Naive thymus-derived CD8-positive, alpha-beta T cell (primary cell): Measurements from ENCODE around the gene SULT6B1. TPM values are rescaled to one million over a fixed set of nuclear protein-coding genes. Genes with fewer than 3 reads are reported as not detected.
"Not testable (repeated sequence)": the region's sequence is repeated elsewhere in the genome, so short reads cannot be mapped to it uniquely, and the experiment has no call there.

Source experiments
- ATAC-seq, 2 donors: fragments of 150-1000 bp; cut with Tn5 transposase in 1 of 2; sonication (Bioruptor Pico), chemical (Tn5 transposase) in 1 of 2; 1 replicate in 1 of 2; 2 replicates in 1 of 2; pipeline ENCODE4 v1.10.0; 2021; ENCODE audit warnings: mild to moderate bottlenecking in 2 of 2, moderate library complexity in 2 of 2
- POLR2A ChIA-PET: fragments of 350-600 bp; sonication (Branson Sonifier 250); formaldehyde crosslinking; loops from one replicate; lab custom pipeline; 2021; ENCODE audit warnings: antibody characterized with exemption; lab: Charles Lee
- DNase-seq, 10 donors: peaks; one replicate each; pipeline versions ENCODE4 v3.0.0 to v3.0.0-alpha.2; 2020 to 2022
- H3K27ac Mint-ChIP-seq, 10 donors: one replicate each; pipeline ENCODE4 v1.8.0; 2020 to 2022; ENCODE audit warnings: mild to moderate bottlenecking in 10 of 10, mixed read lengths in 10 of 10, moderate library complexity in 4 of 10, inconsistent platforms in 1 of 10
- H3K27me3 Mint-ChIP-seq, 5 donors: one replicate each; pipeline ENCODE4 v1.8.0; 2021 to 2022; ENCODE audit warnings: mixed read lengths in 5 of 5
- H3K36me3 Mint-ChIP-seq, 3 donors: one replicate each; pipeline ENCODE4 v1.8.0; 2020 to 2022; ENCODE audit warnings: mixed read lengths in 3 of 3, mild to moderate bottlenecking in 2 of 3, inconsistent platforms in 1 of 3
- H3K4me1 Mint-ChIP-seq, 4 donors: one replicate each; pipeline ENCODE4 v1.8.0; 2021 to 2022; ENCODE audit warnings: mixed read lengths in 4 of 4
- H3K4me3 Mint-ChIP-seq, 10 donors: one replicate each; pipeline ENCODE4 v1.8.0; 2020 to 2022; ENCODE audit warnings: mild to moderate bottlenecking in 10 of 10, mixed read lengths in 10 of 10, moderate library complexity in 6 of 10, inconsistent platforms in 1 of 10
- H3K9me3 Mint-ChIP-seq, 9 donors: one replicate each; pipeline ENCODE4 v1.8.0; 2020 to 2022; ENCODE audit warnings: mixed read lengths in 9 of 9, mild to moderate bottlenecking in 3 of 9, inconsistent platforms in 1 of 9, moderate library complexity in 1 of 9
- polyA plus RNA-seq, 3 donors: library from polyadenylated mRNA; unstranded; fragments of 300-500 nt; fragmentation: Illumina TruSeq; gene quantifications; one replicate each; pipeline ENCODE4 v1.2.3, GENCODE V29; 2021
- total RNA-seq, 8 experiments: library from RNA in 2 of 8; stranded (reverse) in 2 of 8; gene quantifications; one replicate each; pipeline ENCODE4 v1.2.3 and lab custom pipeline; 2021 to 2026

The SULT6B1 gene
- total and polyA plus RNA-seq, 5 experiments from 2014 or later, result not detected

DNA sequence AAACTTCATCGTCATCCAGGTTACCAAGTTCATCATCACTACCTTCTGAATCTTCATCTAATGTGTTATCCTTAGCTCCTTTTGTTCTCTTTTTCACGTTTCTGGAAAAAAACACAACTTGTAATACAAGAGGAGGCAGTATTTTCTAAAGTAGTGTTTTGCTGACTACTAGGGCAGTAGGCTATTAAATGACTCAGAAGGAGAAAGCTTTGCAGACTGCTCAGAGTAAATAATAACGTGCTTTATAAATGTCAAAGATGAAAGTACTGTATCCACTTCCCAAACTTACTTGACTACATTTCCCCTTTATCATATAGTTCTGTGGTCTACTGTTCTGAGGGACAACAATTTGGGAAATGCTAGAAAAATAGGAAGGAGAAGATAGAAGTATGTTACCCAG lies 23.5 kb upstream of the SULT6B1 start:
- H3K9me3 Mint-ChIP-seq, result peaks cover 12 to 41% (median 25%) of the 10 kb centered on the region in 9 donors
- DNase-seq (no peak), ATAC-seq (no peak)
- peaks cover 2 to 26% (median 14%) of the 10 kb centered on the region in 4 donors for H3K4me1 Mint-ChIP-seq
- H3K36me3 Mint-ChIP-seq, result peaks cover 52 to 90% (median 68%) of the 10 kb centered on the region in 3 donors
- peak overlapping the region in 4 of 10 donors; percentile 1 to 55 (median 18) for H3K27ac Mint-ChIP-seq
- H3K27me3 Mint-ChIP-seq, result no peaks in the 10 kb centered on the region
- POLR2A ChIA-PET, result no interaction called here
- no peak overlapping the region for H3K4me3 Mint-ChIP-seq

DNA sequence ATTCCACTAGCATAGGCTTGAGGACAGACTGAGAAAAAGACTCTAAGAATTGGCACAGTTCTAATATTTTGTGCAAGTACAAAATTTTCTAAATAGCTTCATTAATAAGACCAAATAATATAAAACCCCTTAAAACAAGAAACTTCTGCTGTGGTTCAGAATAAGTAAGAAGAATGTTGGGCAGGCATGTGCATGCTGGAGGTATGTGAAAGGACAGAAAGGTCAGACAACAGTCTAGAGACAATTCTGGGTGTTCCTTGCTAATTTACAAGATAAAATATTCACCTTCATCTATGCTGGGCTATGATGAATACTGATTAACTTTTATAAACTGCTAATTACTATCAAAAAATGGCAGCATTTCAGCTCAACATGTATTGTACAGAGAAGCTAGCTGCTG lies 22.7 kb upstream of the SULT6B1 start:
- POLR2A ChIA-PET, result no interaction called here
- no peak for DNase-seq
- H3K36me3 Mint-ChIP-seq, result peaks cover 57 to 90% (median 69%) of the 10 kb centered on the region in 3 donors
- no peak for ATAC-seq
- H3K27ac Mint-ChIP-seq, result peak overlapping the region in 1 of 10 donors; percentile 27
- H3K4me3 Mint-ChIP-seq, result no peak overlapping the region
- no peaks in the 10 kb centered on the region for H3K27me3 Mint-ChIP-seq
- peaks cover 17 to 48% (median 29%) of the 10 kb centered on the region in 9 donors for H3K9me3 Mint-ChIP-seq
- H3K4me1 Mint-ChIP-seq, result peaks cover 2 to 29% (median 14%) of the 10 kb centered on the region in 4 donors

DNA sequence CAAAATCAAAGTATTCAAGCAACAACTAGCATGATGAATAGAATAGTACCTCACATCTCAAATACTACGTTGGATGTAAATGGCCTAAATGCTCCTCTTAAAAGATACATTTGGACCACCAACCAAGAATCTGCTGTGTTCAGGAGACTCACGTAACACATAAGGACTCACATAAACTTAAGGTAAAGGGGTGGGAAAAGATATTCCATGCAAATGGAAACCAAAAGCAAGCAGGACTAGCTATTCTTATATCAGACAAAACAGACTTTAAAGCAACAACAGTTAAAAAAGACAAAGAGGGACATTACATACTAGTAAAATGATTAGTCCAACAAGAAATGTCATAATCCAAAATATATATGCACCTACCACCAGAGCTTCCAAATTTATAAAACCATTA lies 18.3 kb upstream of the SULT6B1 start:
- POLR2A ChIA-PET, H3K27ac Mint-ChIP-seq: not testable (repeated sequence)

DNA sequence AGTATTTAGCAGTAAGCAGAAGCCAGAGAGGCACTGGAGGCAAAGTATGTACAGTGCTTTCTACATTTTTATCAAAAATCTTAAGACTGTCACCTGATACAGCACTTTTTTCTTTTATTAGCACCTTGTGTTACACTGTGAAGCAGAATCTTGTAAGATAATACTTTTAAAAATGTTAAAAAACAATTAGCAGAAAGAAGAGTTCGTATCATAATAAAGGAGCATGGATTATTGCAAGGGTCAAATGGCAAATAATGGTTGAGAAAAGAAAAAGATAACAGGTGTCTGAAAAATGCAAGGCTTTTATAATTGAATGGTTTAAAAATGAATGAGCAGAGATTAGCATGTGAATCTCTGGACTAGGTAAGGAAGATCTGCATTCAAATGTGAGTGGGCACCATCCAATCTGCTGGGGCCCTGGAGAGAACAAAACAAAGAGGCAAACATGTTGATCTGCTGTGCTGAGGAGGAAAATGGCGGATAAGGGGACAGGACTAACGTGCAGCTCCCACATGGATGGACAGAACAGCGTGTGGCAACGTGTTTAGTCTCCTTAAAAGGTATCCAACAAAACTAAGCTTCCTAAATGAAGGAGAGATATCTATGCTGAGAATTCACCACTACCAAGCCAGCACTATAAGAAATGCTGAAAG lies 17.3 kb upstream of the SULT6B1 start:
- peaks cover 69 to 93% (median 90%) of the 10 kb centered on the region in 3 donors for H3K36me3 Mint-ChIP-seq
- no peaks in the 10 kb centered on the region for H3K27me3 Mint-ChIP-seq
- POLR2A ChIA-PET, result no interaction called here
- no peak for ATAC-seq
- peaks cover 12 to 43% (median 21%) of the 10 kb centered on the region in 4 donors for H3K4me1 Mint-ChIP-seq
- no peak for DNase-seq
- peak overlapping the region in 1 of 10 donors; percentile 62 for H3K27ac Mint-ChIP-seq
- H3K4me3 Mint-ChIP-seq, result no peak overlapping the region
- peaks cover 17 to 68% (median 35%) of the 10 kb centered on the region in 9 donors for H3K9me3 Mint-ChIP-seq

More for the DNA sequence above, 18.3 kb upstream of the SULT6B1 start:
- Mint-ChIP-seq H3K36me3 (peaks cover 77 to 93% (median 93%) of the 10 kb centered on the region in 3 donors), H3K4me3 (peak overlapping the region in 1 of 10 donors; percentile 11), H3K4me1 (peaks cover 9 to 39% (median 20%) of the 10 kb centered on the region in 4 donors), H3K9me3 (peaks cover 17 to 71% (median 35%) of the 10 kb centered on the region in 9 donors)
- not testable (repeated sequence) for ATAC-seq, H3K27me3 Mint-ChIP-seq, DNase-seq

DNA sequence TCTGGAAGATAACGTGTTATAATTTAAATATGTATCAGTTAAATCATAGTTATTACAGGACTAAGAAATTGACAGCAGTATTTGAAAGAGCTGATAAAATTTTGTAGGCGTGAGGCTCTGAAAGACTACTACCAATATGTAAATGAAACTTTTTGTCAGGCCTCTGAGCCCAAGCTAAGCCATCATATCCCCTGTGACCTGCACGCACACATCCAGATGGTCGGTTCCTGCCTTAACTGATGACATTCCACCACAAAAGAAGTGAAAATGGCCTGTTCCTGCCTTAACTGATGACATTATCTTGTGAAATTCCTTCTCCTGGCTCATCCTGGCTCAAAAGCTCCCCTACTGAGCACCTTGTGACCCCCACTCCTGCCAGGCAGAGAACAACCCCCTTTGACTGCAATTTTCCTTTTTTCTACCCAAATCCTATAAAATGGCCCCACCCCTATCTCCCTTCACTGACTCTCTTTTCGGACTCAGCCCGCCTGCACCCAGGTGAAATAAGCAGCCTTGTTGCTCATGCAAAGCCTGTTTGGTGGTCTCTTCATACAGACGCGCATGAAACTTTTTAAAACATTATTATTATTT lies 16.7 kb upstream of the SULT6B1 start:
- peaks cover 17 to 62% (median 35%) of the 10 kb centered on the region in 9 donors for H3K9me3 Mint-ChIP-seq
- peaks cover 63 to 91% (median 87%) of the 10 kb centered on the region in 3 donors for H3K36me3 Mint-ChIP-seq
- POLR2A ChIA-PET, ATAC-seq, DNase-seq, H3K4me3 Mint-ChIP-seq, H3K27me3 Mint-ChIP-seq: not testable (repeated sequence)
- peak overlapping the region in 4 of 10 donors; percentile 25 to 62 (median 56) for H3K27ac Mint-ChIP-seq
- peaks cover 12 to 39% (median 22%) of the 10 kb centered on the region in 4 donors for H3K4me1 Mint-ChIP-seq

DNA sequence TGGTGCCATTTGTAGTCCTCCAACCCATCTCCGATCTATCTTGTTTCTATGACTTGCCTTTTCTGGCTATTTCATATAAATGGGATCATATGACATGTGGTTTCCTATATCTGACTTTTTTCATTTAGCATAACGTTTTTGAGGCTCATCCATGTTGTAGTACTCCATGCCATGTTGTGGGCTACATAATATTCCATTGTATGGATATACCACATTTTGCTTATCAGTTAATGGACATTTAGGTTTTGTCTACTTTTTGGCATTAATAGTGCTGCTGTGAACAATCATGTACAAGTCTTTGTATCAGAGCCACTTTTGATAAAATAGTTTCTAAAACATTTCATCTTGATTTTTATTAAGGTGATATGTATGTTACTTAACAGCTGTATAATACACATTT lies 15.2 kb upstream of the SULT6B1 start:
- peaks cover 17 to 47% (median 30%) of the 10 kb centered on the region in 9 donors for H3K9me3 Mint-ChIP-seq

DNA sequence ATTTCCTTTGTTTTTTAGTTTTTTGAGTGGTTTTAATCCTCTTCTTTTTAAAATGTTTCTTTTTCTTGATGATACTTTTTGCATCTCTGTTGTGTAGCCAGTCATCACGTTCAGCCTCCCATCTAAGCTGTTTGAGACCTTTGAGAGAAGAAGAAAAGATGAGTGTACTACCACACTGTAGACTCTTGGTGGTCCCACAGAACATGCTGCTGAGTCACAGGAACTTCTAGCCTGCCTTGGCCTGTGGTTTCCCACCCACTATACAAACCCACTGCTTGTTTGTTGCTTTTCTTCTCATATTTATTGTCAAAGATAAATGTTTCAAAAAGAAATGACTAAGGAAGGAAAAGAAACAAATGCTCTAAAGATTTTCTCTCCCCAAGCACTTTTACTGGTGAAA lies 13.3 kb upstream of the SULT6B1 start:
- Mint-ChIP-seq H3K27ac (peak overlapping the region in 9 of 10 donors; percentile 11 to 86 (median 46)), H3K4me1 (peaks cover 11 to 40% (median 37%) of the 10 kb centered on the region in 4 donors), H3K9me3 (peaks cover 2 to 28% (median 14%) of the 10 kb centered on the region in 9 donors), H3K36me3 (peaks cover 29 to 59% (median 58%) of the 10 kb centered on the region in 3 donors), H3K4me3 (no peak overlapping the region), H3K27me3 (no peaks in the 10 kb centered on the region)
- POLR2A ChIA-PET, result interaction anchor here (1.4 kb wide), 1 partner anchor 30 kb away, joined by 3 read pairs; the partner anchor contains the start of genes CEBPZ and NDUFAF7
- DNase-seq (peak in 2 of 10 donors; percentile 10), ATAC-seq (peak; percentile 61 to 65)

More for the DNA sequence above, 15.2 kb upstream of the SULT6B1 start:
- Mint-ChIP-seq H3K27me3 (no peaks in the 10 kb centered on the region), H3K27ac (peak overlapping the region in 1 of 10 donors; percentile 8), H3K4me1 (peaks cover 15 to 47% (median 31%) of the 10 kb centered on the region in 4 donors), H3K4me3 (no peak overlapping the region), H3K36me3 (peaks cover 48 to 79% (median 77%) of the 10 kb centered on the region in 3 donors)
- POLR2A ChIA-PET, result no interaction called here
- no peak for ATAC-seq
- DNase-seq, result no peak

DNA sequence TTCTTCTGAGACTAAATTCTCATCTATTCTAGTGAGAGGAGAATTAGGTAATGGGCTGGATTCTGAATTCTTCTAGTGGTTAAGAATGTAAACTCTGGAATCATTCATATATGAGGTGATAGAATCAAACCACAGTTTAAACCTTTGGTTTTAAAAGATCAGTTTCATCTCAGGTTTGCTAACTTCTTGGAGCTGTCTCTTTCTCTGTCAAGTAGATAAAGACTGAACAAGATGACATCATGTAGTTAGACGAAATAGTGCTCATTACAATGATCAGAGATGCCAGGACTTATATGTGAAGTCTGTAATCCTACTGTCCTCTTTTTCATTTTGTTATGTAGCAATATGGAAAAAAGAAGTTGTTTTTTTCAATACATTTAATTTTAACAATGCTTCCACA lies 12.7 kb upstream of the SULT6B1 start:
- no peak overlapping the region for H3K4me3 Mint-ChIP-seq
- ATAC-seq, result no peak
- H3K9me3 Mint-ChIP-seq, result peaks cover 0 to 24% (median 10%) of the 10 kb centered on the region in 9 donors
- peaks cover 15 to 43% (median 39%) of the 10 kb centered on the region in 4 donors for H3K4me1 Mint-ChIP-seq
- peaks cover 26 to 54% (median 52%) of the 10 kb centered on the region in 3 donors for H3K36me3 Mint-ChIP-seq
- POLR2A ChIA-PET, result interaction anchor here (1.4 kb wide), 1 partner anchor 30 kb away, joined by 3 read pairs; the partner anchor contains the start of genes CEBPZ and NDUFAF7
- H3K27me3 Mint-ChIP-seq, result no peaks in the 10 kb centered on the region
- no peak for DNase-seq
- peak overlapping the region in 7 of 10 donors; percentile 5 to 78 (median 31) for H3K27ac Mint-ChIP-seq

DNA sequence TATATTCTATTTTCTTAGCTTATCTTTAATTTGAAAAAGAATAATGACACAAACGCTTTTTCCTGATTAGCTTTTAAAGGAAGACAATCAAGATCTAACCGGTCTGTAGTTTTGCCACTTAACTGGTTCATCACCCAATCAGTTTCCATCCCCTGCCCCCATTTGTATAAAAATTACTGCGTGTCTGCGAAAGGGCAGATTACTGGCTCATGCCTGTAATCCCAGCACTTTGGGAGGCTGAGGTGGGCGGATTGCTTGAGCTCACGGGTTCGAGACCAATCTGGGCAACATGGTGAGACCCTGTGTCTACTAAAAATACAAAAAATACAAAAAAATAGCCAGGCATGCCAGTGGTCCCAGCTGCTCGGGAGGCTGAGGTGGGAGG lies 10.2 kb upstream of the SULT6B1 start:
- no peaks in the 10 kb centered on the region for H3K27me3 Mint-ChIP-seq
- H3K9me3 Mint-ChIP-seq, result peaks cover 0 to 6% (median 2%) of the 10 kb centered on the region in 9 donors
- H3K36me3 Mint-ChIP-seq, result peaks cover 9 to 28% (median 27%) of the 10 kb centered on the region in 3 donors
- peak overlapping the region in 1 of 10 donors; percentile 45 for H3K4me3 Mint-ChIP-seq
- ATAC-seq (no peak), DNase-seq (no peak)
- H3K27ac Mint-ChIP-seq, result peak overlapping the region in 9 of 10 donors; percentile 18 to 71 (median 44)
- H3K4me1 Mint-ChIP-seq, result peaks cover 13 to 41% (median 32%) of the 10 kb centered on the region in 4 donors
- POLR2A ChIA-PET, result no interaction called here

DNA sequence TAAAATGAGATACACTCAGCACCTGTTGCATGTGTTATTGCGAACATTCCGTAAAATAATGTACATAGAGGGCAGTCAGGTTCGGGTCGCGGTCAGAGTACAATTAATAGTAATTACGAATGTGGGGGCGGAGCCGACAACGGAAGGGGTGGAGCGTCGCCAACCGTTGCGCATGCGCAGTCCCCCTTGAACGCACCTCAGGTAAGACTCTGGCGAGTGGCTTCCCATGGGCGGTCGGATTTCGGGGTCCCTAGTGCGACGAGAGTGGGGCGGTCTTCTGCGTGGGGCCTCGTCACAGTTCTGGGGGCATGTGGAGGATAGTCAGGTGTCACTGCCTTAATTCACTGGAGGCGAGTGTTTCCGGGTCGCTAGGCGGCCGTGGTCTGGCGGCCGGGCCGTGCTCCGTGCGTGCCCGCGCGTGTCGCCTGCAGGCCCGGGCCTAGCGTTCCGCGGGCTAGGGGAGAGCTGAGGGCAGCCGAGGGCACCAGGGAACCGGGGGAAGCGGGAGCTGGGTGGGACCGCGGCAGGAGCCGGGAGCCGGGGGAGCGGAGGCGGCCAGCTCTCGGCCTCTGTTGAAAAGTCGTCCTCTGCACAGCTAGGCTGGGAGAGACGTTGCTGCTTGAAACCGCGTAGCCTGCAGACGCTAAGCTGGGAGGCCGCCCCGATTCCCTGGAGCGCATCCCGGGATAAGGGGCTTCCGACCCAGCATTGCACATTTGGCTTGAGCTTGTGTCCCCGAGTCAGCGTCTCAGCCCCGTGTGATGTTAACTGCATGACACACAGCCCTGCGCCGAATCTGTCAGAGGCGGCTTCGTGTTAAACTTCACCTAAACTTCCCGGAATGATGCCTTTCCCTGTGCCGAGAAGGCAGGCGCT lies 8.1 kb upstream of the SULT6B1 start, which contains the start of gene CEBPZOS:
TSS of gene CEBPZOS (plus strand) at position 177 of the 876 bp plus-strand sequence. CDS start 3,209 bp downstream, outside the sequence.
- Mint-ChIP-seq H3K4me3 (peak within 1 kb of the TSS; percentile 92 to 100 (median 98)), H3K27ac (peak within 1 kb of the TSS; percentile 96 to 100 (median 98))
- ATAC-seq, result peak; percentile 90 to 95

DNA sequence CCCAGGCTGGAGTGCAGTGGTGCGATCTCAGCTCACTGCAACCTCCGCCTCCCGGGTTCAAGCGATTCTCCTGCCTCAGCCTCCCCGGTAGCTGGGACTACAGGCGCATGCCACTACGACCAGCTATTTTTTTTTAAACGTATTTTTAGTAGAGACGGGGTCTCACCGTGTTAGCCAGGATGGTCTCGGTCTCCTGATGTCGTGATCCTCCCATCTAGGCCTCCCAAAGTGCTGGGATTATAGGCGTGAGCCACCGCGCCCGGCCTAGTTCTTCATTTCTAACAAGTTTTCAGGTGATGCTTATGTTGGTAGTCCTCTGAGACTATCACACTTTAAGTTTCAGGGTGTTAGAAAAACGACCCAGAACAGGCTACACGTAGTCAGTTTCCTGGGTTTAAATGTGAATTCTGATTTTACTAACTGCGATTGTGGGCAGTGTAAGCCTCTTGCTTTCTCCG lies 7.4 kb upstream of the SULT6B1 start:
- peak overlapping the region; percentile 96 to 100 (median 98) for H3K27ac Mint-ChIP-seq
- not testable (repeated sequence) for H3K9me3 Mint-ChIP-seq

More for the DNA sequence above, 8.1 kb upstream of the SULT6B1 start, which contains the start of gene CEBPZOS:
- POLR2A ChIA-PET, result interaction anchor here (0.6 to 3.4 kb wide), 8 partner anchors 27 to 476 kb away, joined by 3 to 17 read pairs (median 4); partner anchors contain the start of genes CEBPZ, EIF2AK2, NDUFAF7 and PRKD3
- H3K27me3 Mint-ChIP-seq, result no peaks in the 10 kb centered on the region
- peaks cover 0 to 14% (median 13%) of the 10 kb centered on the region in 3 donors for H3K36me3 Mint-ChIP-seq
- DNase-seq, result peak; percentile 87 to 96 (median 90)
- H3K4me1 Mint-ChIP-seq, result peaks cover 13 to 35% (median 26%) of the 10 kb centered on the region in 4 donors
- peaks cover 0 to 3% (median 0%) of the 10 kb centered on the region in 9 donors for H3K9me3 Mint-ChIP-seq

More for the DNA sequence above, 7.4 kb upstream of the SULT6B1 start:
- not testable (repeated sequence) for ATAC-seq, H3K36me3 Mint-ChIP-seq, H3K27me3 Mint-ChIP-seq, DNase-seq
- POLR2A ChIA-PET, result interaction anchor here (1.1 to 3.4 kb wide), 2 partner anchors 36 to 477 kb away, joined by 4 to 17 read pairs; partner anchors contain the start of genes CEBPZ and NDUFAF7
- Mint-ChIP-seq H3K4me1 (peaks cover 13 to 29% (median 24%) of the 10 kb centered on the region in 4 donors), H3K4me3 (peak overlapping the region; percentile 92 to 100 (median 98))
